MCF 10A (cell line): ENCODE data around the gene KPNB1. TPM values are rescaled to one million over a fixed set of nuclear protein-coding genes. Genes with fewer than 3 reads are reported as not detected.

Experiments
- BruUV-seq: library from RNA; stranded (reverse); fragments of 400-500 nt; replicated peaks from 2 replicates; lab custom pipeline; 2021; lab: Mats Ljungman, UMichigan
- CTCF ChIA-PET: fragments of 300-600 bp; sonication (Branson Sonifier 250); formaldehyde crosslinking; extraction: SDS; loops from one replicate; lab custom pipeline; 2021; ENCODE audit warnings: antibody characterized with exemption, inconsistent platforms; lab: Yijun Ruan, JAX
- POLR2A ChIA-PET: fragments of 300-600, 350-650 bp; sonication (Branson Sonifier 250); formaldehyde crosslinking; extraction: SDS; loops from one replicate; lab custom pipeline; 2020; ENCODE audit warnings: antibody characterized with exemption, inconsistent platforms; lab: Yijun Ruan, JAX
- DNase-seq: peaks from one replicate; pipeline ENCODE4 v3.0.0-alpha.2; 2018; ENCODE audit not compliant: unreplicated experiment
- H3K27ac Mint-ChIP-seq: one replicate; pipeline ENCODE4 v1.8.0; 2022; ENCODE audit warnings: mild to moderate bottlenecking, low read depth, mixed read lengths; ENCODE audit not compliant: unreplicated experiment
- H3K27me3 Mint-ChIP-seq: one replicate; pipeline ENCODE4 v1.8.0; 2022; ENCODE audit warnings: mixed read lengths; ENCODE audit not compliant: insufficient read depth, unreplicated experiment
- H3K36me3 Mint-ChIP-seq: one replicate; pipeline ENCODE4 v1.8.0; 2022; ENCODE audit warnings: mild to moderate bottlenecking, moderate library complexity, mixed read lengths; ENCODE audit not compliant: insufficient read depth, unreplicated experiment
- H3K4me1 Mint-ChIP-seq: one replicate; pipeline ENCODE4 v1.8.0; 2022; ENCODE audit warnings: mixed read lengths; ENCODE audit not compliant: insufficient read depth, unreplicated experiment
- H3K4me3 Mint-ChIP-seq: one replicate; pipeline ENCODE4 v1.8.0; 2022; ENCODE audit warnings: mild to moderate bottlenecking, moderate library complexity, mixed read lengths; ENCODE audit not compliant: unreplicated experiment
- H3K9me3 Mint-ChIP-seq: one replicate; pipeline ENCODE4 v1.8.0; 2022; ENCODE audit warnings: mixed read lengths; ENCODE audit not compliant: unreplicated experiment
- CTCF ChIP-seq: fragments of 200-600 bp; IDR thresholded peaks from one replicate; pipeline ENCODE4 v1.8.0; 2022; ENCODE audit warnings: antibody characterized with exemption, mild to moderate bottlenecking; ENCODE audit not compliant: unreplicated experiment
- intact Hi-C: fragments of 100-400 bp; cut with micrococcal nuclease; formaldehyde crosslinking; loops from 2 replicates; pipeline ENCODE4 v1.14.1; 2022
- total RNA-seq: library from RNA; stranded (reverse); gene quantifications from 2 replicates; pipeline ENCODE4 v1.2.3, GENCODE V29; 2022

The KPNB1 gene
- total RNA-seq, 1 experiment from 2014 or later: 609 TPM

GRCh38 chr17:47693731-47694580 is 44.2 kb downstream of the KPNB1 start, which contains the start of gene TBKBP1:
TSS of gene TBKBP1 (plus strand) at chr17:47694161. CDS start at chr17:47696113, 1,952 bp downstream.
- DNase-seq: no peak
- H3K27ac Mint-ChIP-seq: peak within 1 kb of the TSS; percentile 5
- no peak for TF ChIP-seq CTCF
- no peaks in the 10 kb centered on the region for H3K36me3 Mint-ChIP-seq
- H3K27me3 Mint-ChIP-seq: peaks cover 26% of the 10 kb centered on the region
- POLR2A ChIA-PET: interaction anchor here (1.0 kb wide), 1 partner anchor 44 kb away, joined by 3 read pairs; the partner anchor contains the start of gene KPNB1
- peaks cover 9% of the 10 kb centered on the region for H3K4me1 Mint-ChIP-seq
- H3K4me3 Mint-ChIP-seq: peak within 1 kb of the TSS; percentile 68
- no TSS peak for BruUV-seq
- CTCF ChIA-PET: no interaction called here
- intact Hi-C loops: no loop called here
- H3K9me3 Mint-ChIP-seq: no peaks in the 10 kb centered on the region

DNA sequence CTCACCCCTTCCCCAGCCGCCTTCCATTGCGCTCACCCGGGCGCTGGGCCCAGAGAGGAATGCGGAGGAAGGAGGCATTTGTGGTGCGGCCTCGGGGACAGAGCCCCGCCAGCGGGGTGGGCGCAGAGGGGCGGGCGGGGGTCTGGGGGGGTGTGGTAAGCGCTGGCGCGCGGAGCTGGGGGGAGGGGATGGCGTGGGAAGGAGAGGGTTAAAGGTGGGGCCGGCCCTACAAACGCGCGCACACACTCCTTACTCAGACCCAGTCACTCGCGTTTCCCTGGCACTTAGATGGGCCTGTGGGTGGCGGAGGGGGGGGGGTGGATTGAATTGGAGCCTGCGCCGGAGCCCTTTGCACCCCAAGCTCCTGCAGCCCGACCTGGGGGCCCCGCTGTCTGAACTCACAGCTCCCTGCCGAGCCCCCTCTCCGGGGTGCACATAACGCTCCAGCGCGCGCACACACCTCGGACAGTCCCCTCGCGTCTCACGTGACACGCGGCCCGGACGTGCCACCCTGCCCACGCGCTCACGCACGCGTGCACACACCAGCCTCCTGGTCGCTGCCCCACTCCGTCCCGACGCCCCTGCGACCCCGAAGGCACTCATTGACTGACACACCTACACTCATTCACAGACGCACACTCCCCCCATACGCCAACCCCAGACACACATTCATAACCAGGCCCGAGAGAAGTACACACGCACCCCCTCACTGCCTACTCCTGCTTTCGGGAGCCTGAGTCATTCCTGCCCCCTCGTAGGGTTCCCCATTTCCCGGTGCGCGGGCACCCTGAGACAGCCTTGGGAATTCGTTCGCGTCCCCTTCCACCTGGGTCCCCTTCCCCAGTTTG is 45.1 kb downstream of the KPNB1 start:
- ChIA-PET POLR2A (no interaction called here), CTCF (no interaction called here)
- no peaks in the 10 kb centered on the region for H3K9me3 Mint-ChIP-seq
- no peaks in the 10 kb centered on the region for H3K36me3 Mint-ChIP-seq
- no peak for DNase-seq
- intact Hi-C loops: no loop called here
- no peak for TF ChIP-seq CTCF
- BruUV-seq: no TSS peak
- peaks cover 26% of the 10 kb centered on the region for H3K27me3 Mint-ChIP-seq
- no peak overlapping the region for H3K27ac Mint-ChIP-seq
- H3K4me3 Mint-ChIP-seq: peak overlapping the region; percentile 68
- peaks cover 9% of the 10 kb centered on the region for H3K4me1 Mint-ChIP-seq

GRCh38 chr17:47695429-47696376 is 46.0 kb downstream of the KPNB1 start:
- intact Hi-C loops: no loop called here
- Mint-ChIP-seq H3K27ac (no peak overlapping the region), H3K27me3 (peaks cover 26% of the 10 kb centered on the region), H3K4me1 (peaks cover 9% of the 10 kb centered on the region), H3K36me3 (no peaks in the 10 kb centered on the region), H3K4me3 (peak overlapping the region; percentile 68), H3K9me3 (no peaks in the 10 kb centered on the region)
- CTCF ChIA-PET: no interaction called here
- no TSS peak for BruUV-seq
- DNase-seq: no peak
- POLR2A ChIA-PET: no interaction called here
- no peak for TF ChIP-seq CTCF
